GM12878 (cell line): ENCODE measurements around the gene CHRNB2. TPM values are rescaled to one million over a fixed set of nuclear protein-coding genes. Genes with fewer than 3 reads are reported as not detected.

Experiments used
- ASH2L ChIP-seq: fragments of 300-600, 200-600 bp; sonication (generic); IDR thresholded peaks from 2 replicates; pipeline ENCODE4 v1.6.1; 2017; ENCODE audit warnings: low read depth, mild to moderate bottlenecking, borderline replicate concordance
- ATF7 ChIP-seq: fragments of 450-650 bp; IDR thresholded peaks from 2 replicates; pipeline ENCODE4 v1.6.1; 2016; ENCODE audit warnings: low read depth, mild to moderate bottlenecking
- BMI1 ChIP-seq: fragments of 450-650 bp; IDR thresholded peaks from 2 replicates; pipeline ENCODE4 v1.6.1; 2016; ENCODE audit warnings: mild to moderate bottlenecking, moderate library complexity, borderline replicate concordance
- CEBPB ChIP-seq, 2 experiments: fragments of 150-350 bp in 1 of 2; IDR thresholded peaks; 2 replicates each; pipeline ENCODE4 v1.6.1; 2012 to 2014; ENCODE audit warnings: low read depth in 2 of 2, low read length in 2 of 2, borderline replicate concordance in 1 of 2, inconsistent platforms in 1 of 2
- E2F8 ChIP-seq: fragments of 450-650 bp; IDR thresholded peaks from 2 replicates; pipeline ENCODE4 v1.6.1; 2018; ENCODE audit warnings: mild to moderate bottlenecking, low read depth, moderate library complexity; ENCODE audit not compliant: partially characterized antibody
- ETV6 ChIP-seq, 2 experiments: fragments of 450-650 bp in 1 of 2; IDR thresholded peaks in 1 of 2; conservative IDR thresholded peaks in 1 of 2; 2 replicates each; pipeline ENCODE4 v1.6.1; 2014; ENCODE audit warnings: antibody characterized with exemption in 1 of 2, borderline replicate concordance in 1 of 2, low read depth in 1 of 2, mild to moderate bottlenecking in 1 of 2, moderate library complexity in 1 of 2
- GABPA ChIP-seq: IDR thresholded peaks from 2 replicates; pipeline ENCODE4 v1.6.1; 2014; ENCODE audit warnings: antibody characterized with exemption, low read depth, mild to moderate bottlenecking, inconsistent platforms
- HCFC1 ChIP-seq: fragments of 150-350 bp; IDR thresholded peaks from 2 replicates; pipeline ENCODE4 v1.6.1; 2014; ENCODE audit warnings: low read length
- JUND ChIP-seq: IDR thresholded peaks from 2 replicates; pipeline ENCODE4 v1.6.1; 2012; ENCODE audit warnings: low read depth, mild to moderate bottlenecking, low read length, improper control_type of control experiment, moderate library complexity
- KAT2A ChIP-seq: conservative IDR thresholded peaks from 2 replicates; pipeline ENCODE4 v1.6.1; 2011; ENCODE audit warnings: low read depth, low read length; ENCODE audit not compliant: control insufficient read depth
- MEF2B ChIP-seq: fragments of 450-650 bp; IDR thresholded peaks from 2 replicates; pipeline ENCODE4 v1.6.1; 2018; ENCODE audit warnings: mild to moderate bottlenecking, moderate library complexity; ENCODE audit not compliant: partially characterized antibody, poor library complexity, severe bottlenecking
- MYB ChIP-seq: fragments of 150-350 bp; IDR thresholded peaks from 2 replicates; pipeline ENCODE4 v1.6.1; 2014; ENCODE audit warnings: mild to moderate bottlenecking, low read depth, low read length, borderline replicate concordance
- NFIC ChIP-seq: IDR thresholded peaks from 2 replicates; pipeline ENCODE4 v1.6.1; 2012; ENCODE audit warnings: low read depth, mild to moderate bottlenecking, inconsistent platforms, low read length, moderate library complexity
- PAX5 ChIP-seq: IDR thresholded peaks from 2 replicates; pipeline ENCODE4 v1.6.1; 2011; ENCODE audit warnings: low read depth, low read length, borderline replicate concordance
- RBBP5 ChIP-seq: fragments of 200-600 bp; sonication (generic); conservative IDR thresholded peaks from 2 replicates; pipeline ENCODE4 v1.6.1; 2016
- SMARCA5 ChIP-seq: fragments of 450-650 bp; IDR thresholded peaks from 2 replicates; pipeline ENCODE4 v1.6.1; 2017; ENCODE audit warnings: mild to moderate bottlenecking
- SP1 ChIP-seq: IDR thresholded peaks from one replicate; pipeline ENCODE4 v1.6.1; 2011; ENCODE audit warnings: low read depth, low read length
- SREBF1 ChIP-seq: IDR thresholded peaks from 2 replicates; pipeline ENCODE4 v1.6.1; 2012; ENCODE audit warnings: mild to moderate bottlenecking, low read length
- SUZ12 ChIP-seq: fragments of 200-600 bp; sonication (generic); IDR thresholded peaks from one replicate; pipeline ENCODE4 v1.6.1; 2018; ENCODE audit warnings: antibody characterized with exemption, mild to moderate bottlenecking; ENCODE audit not compliant: unreplicated experiment
- TCF7 ChIP-seq: IDR thresholded peaks from 2 replicates; pipeline ENCODE4 v1.6.1; 2014; ENCODE audit warnings: antibody characterized with exemption, borderline replicate concordance
- WRNIP1 ChIP-seq: IDR thresholded peaks from 2 replicates; pipeline ENCODE4 v1.6.1; 2011; ENCODE audit warnings: low read depth, low read length, improper control_type of control experiment, borderline replicate concordance
- ZBTB4 ChIP-seq: fragments of 450-650 bp; formaldehyde crosslinking; IDR thresholded peaks from 2 replicates; pipeline ENCODE4 v1.4.0; 2022; ENCODE audit warnings: mild to moderate bottlenecking, moderate library complexity
- polyA plus RNA-seq, 11 experiments: library from polyadenylated mRNA; depleted of rRNA in 4 of 11; unstranded in 6 of 11; stranded (reverse) in 5 of 11; fragments of >200 nt; fragmentation: Nextera tagmentation in 4 of 11; fragmentation: Illumina TruSeq in 1 of 11; extraction: Ambion mirVana in 4 of 11; extraction: Trizol in 1 of 11; gene quantifications; 1 replicate in 1 of 11; 2 replicates in 10 of 11; pipeline versions ENCODE4 v1.2.1 to v1.2.3, GENCODE V29; 2011 to 2016; ENCODE audit warnings: inconsistent platforms in 2 of 11, missing spikeins in 2 of 11, low read depth in 1 of 11
- total RNA-seq, 4 experiments: library from RNA; depleted of rRNA in 3 of 4; stranded (reverse); fragments of >200 nt in 3 of 4; fragmentation: Illumina TruSeq in 1 of 4; extraction: Trizol in 1 of 4; gene quantifications; 2 replicates each; pipeline versions ENCODE4 v1.2.1 to v1.2.3, GENCODE V29; 2013 to 2021
- TF ChIP-seq, protein P1 (sequence below): IDR thresholded peaks from 2 replicates; pipeline ENCODE4 v1.6.1; 2011; ENCODE audit warnings: mild to moderate bottlenecking, low read depth, low read length, moderate library complexity; ENCODE audit not compliant: insufficient replicate concordance

CHRNB2 gene
- total and polyA plus RNA-seq, 10 of the 15 experiments (the other 5 are each of a cell fraction or from before 2014, with no cell fraction given): 0.01 to 0.11 (median 0.03) TPM; not detected in 6

DNA sequence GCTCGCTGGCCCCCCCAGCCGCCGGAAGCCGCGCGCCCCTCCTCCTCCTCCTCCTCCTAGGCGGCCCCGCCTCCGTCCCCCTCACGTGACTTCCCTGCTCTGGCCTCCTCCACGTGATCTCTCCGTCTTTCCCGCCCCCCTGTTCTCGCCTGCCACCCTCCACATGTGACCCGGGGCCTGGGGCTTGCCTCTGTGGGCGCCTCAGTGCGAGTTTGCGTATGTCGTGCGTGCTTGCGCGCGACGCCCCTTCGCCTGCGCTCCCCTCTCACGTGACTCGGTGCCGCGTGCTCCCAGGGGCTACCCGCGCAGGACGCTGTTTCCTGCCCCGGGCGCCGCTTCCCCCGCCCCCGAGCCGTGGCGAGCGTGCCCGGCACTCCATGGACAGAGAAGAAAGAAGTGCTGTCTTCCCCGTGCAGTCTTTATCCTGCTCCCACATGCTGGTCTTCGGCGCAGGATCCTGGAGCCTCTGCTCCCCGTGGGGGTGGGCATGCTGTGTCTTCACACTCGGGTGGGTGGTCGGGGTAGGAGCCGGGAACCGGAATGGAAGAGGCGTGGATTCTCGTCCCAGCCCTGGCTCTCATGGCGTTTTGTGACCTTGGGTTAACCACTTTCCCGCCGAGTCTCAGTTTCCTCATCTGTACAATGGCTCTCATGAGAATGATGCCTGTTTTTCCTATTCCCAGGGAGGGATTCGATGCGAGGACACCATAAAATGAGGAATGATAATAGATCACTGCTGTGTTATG lies 8.7 kb upstream of the CHRNB2 start (continued):
- peak; percentile 72 for TF ChIP-seq GABPA
- TF ChIP-seq WRNIP1: no peak
- TF ChIP-seq BMI1: no peak
- no peak for TF ChIP-seq TCF7
- TF ChIP-seq RBBP5: no peak
- TF ChIP-seq MYB: no peak
- TF ChIP-seq JUND: no peak
- TF ChIP-seq ETV6 (conservative IDR thresholded peaks at IDR 0.05 in 1 of 2, IDR thresholded peaks at IDR 0.05 in 1 of 2; ENCODE audit: borderline replicate concordance in 1 of 2, low read depth in 1 of 2): no peak
- peak; percentile 86 for TF ChIP-seq HCFC1
- TF ChIP-seq ASH2L: no peak
- TF ChIP-seq KAT2A: no peak
- no peak for TF ChIP-seq SUZ12
- peak; percentile 92 for TF ChIP-seq SREBF1
- TF ChIP-seq, protein P1, sequence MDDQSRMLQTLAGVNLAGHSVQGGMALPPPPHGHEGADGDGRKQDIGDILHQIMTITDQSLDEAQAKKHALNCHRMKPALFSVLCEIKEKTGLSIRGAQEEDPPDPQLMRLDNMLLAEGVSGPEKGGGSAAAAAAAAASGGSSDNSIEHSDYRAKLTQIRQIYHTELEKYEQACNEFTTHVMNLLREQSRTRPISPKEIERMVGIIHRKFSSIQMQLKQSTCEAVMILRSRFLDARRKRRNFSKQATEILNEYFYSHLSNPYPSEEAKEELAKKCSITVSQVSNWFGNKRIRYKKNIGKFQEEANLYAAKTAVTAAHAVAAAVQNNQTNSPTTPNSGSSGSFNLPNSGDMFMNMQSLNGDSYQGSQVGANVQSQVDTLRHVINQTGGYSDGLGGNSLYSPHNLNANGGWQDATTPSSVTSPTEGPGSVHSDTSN: no peak
- peak; percentile 77 for TF ChIP-seq MEF2B
- TF ChIP-seq SMARCA5: no peak
- TF ChIP-seq ATF7: peak; percentile 61
- TF ChIP-seq PAX5: 0 out of 2 replicates have a peak, but pooled peaks have one; percentile 8
- peak; percentile 69 for TF ChIP-seq NFIC
- peak; percentile 77 for TF ChIP-seq SP1
- no peak for TF ChIP-seq CEBPB (IDR thresholded peaks at IDR 0.05; ENCODE audit: borderline replicate concordance in 1 of 2, low read depth in 2 of 2, low read length in 2 of 2)
- peak; percentile 77 for TF ChIP-seq E2F8
- no peak for TF ChIP-seq ZBTB4 (CRISPR knock-in tag)
